ES-I3 (cell line): ENCODE data around the gene PRSS57.

Source experiments
- H3K36me3 ChIP-seq: 2 replicates; pipeline ENCODE4 v1.6.1; 2013; ENCODE audit warnings: mild to moderate bottlenecking, low read length, control low read depth, moderate library complexity; ENCODE audit not compliant: insufficient read depth
- H3K4me1 ChIP-seq: 2 replicates; pipeline ENCODE4 v1.6.1; 2013; ENCODE audit warnings: mild to moderate bottlenecking, control low read depth, low read length; ENCODE audit not compliant: insufficient read depth
- H3K9ac ChIP-seq: 2 replicates; pipeline ENCODE4 v1.6.1; 2013; ENCODE audit warnings: low read depth, mild to moderate bottlenecking, low read length, moderate library complexity
- H3K9me3 ChIP-seq: 2 replicates; pipeline ENCODE4 v1.6.1; 2013; ENCODE audit warnings: mild to moderate bottlenecking, low read length, moderate library complexity; ENCODE audit not compliant: control insufficient read depth, insufficient read depth

PRSS57 gene

GRCh38 chr19:660793-661426 is 34.3 kb downstream of the PRSS57 start:
- H3K9ac ChIP-seq, result peak overlapping the region; percentile 90; the same call in 1 of the 2 replicates
- H3K9me3 ChIP-seq, result no peaks in the 10 kb centered on the region
- H3K4me1 ChIP-seq, result no peaks in the 10 kb centered on the region
- H3K36me3 ChIP-seq, result no peaks in the 10 kb centered on the region; the same call in 1 of the 2 replicates

GRCh38 chr19:658916-659839 is 36.1 kb downstream of the PRSS57 start:
- no peaks in the 10 kb centered on the region; the same call in 1 of the 2 replicates for H3K36me3 ChIP-seq
- no peaks in the 10 kb centered on the region for H3K4me1 ChIP-seq
- H3K9me3 ChIP-seq, result no peaks in the 10 kb centered on the region
- H3K9ac ChIP-seq, result no peak overlapping the region

DNA sequence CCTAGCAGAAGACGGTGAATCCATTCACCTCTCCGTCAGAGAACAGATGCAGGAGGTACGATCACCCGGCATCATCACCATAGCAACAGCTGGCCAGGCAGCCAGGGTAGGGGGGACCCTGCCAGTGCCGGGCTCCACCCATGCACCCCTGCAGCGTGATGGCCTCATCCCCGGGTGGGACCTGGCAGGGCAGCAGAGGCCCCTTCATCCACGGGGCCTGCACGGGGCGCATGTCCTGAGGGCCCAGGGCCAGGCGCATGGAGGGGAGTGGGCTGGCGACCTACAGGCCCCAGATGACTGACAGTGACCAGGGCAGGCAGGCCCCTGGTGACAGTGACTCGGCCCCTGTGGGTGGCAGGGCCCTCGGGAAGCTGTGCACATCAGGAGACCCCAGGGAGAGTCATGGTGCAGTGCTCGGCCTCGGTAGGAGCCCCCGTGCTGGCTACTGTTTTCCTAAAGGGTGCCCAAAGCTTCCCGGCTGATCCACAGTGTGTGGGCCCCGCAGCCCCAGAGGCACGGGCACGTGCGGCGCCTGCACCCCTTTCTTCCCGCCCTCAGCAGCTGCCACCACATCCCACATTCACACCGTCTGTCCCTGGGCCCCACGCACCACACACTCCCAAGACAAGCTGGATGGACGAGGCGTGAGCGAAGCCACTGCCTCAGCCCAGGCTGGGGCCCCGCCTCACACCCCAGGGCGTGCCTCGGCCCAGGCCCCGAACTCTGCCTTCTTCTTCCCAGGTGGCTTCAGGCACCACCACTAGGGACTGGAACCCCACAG is 37.0 kb downstream of the PRSS57 start:
- Histone ChIP-seq H3K9me3 (no peaks in the 10 kb centered on the region), H3K36me3 (no peaks in the 10 kb centered on the region; the same call in 1 of the 2 replicates), H3K4me1 (no peaks in the 10 kb centered on the region), H3K9ac (no peak overlapping the region)

- Histone ChIP-seq H3K36me3 (no peaks in the 10 kb centered on the region; the same call in 1 of the 2 replicates), H3K9ac (no peak overlapping the region)
These were observed 37.6 kb downstream of the PRSS57 start for GRCh38 chr19:657611-658010.

DNA sequence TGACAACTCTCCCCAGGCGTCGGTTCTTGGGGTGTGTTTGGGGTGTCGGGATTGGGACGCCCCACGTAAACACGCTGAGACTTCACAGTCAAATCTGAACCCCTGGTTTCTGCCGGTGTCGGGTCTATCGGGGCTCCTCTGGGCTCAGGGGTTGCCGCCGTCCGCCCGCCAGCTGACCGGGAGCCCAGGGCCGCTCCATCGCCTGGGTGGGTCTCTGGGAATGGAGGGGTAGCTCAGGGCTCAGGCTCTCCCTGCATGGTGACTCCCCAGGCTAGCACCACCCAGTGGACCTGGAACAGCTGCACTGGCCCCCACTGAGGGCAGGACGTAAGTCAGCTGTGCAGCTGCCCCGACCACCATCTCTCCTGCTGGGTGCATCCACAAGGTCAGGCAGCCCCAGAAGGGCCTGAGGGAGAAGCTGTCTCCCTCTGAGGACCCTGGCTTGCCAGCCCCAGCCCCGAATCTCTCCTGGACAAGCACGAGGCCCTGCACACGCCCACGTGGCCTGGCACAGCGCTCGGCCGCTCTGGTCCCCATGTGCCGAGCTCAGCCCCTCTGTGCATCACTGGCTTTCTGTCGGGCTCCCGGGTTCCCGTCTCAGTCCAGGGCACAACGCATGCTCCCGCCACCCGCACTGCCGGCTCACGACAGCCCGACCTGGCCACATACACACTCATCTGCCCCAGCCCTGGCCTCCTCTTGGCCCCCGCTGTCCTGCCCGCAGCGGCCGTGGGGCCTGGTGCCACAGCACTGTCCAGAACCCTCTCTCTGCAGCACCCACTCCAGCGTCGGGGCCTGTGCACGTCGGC is 38.3 kb downstream of the PRSS57 start:
- Histone ChIP-seq H3K9me3 (no peaks in the 10 kb centered on the region), H3K36me3 (no peaks in the 10 kb centered on the region; the same call in 1 of the 2 replicates), H3K4me1 (no peaks in the 10 kb centered on the region), H3K9ac (no peak overlapping the region)

More at GRCh38 chr19:657611-658010, 37.6 kb downstream of the PRSS57 start:
- Histone ChIP-seq H3K4me1 (no peaks in the 10 kb centered on the region), H3K9me3 (no peaks in the 10 kb centered on the region)

- Histone ChIP-seq H3K36me3 (no peaks in the 10 kb centered on the region; the same call in 1 of the 2 replicates), H3K9me3 (no peaks in the 10 kb centered on the region), H3K4me1 (no peaks in the 10 kb centered on the region), H3K9ac (no peak overlapping the region)
These were observed 39.6 kb downstream of the PRSS57 start for GRCh38 chr19:655691-656090.

DNA sequence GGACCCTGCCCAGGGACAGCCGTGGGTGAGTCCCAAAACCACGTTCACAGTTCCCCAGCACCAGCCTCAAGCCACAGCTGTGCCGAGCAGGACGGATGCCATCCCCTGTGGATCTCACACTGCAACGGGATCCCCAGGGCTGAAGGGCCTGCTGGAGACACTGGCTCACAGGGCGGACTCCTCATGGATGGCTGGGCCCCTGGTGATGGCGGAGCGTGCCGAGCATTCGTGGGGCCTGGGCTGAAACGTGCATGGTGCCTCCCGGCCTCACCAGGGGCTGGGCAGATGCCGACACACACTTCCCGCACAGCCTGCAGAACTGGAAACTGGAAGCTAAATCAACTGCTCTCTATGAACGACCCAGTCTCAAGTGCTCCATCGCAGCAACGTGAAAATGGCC is 41.8 kb downstream of the PRSS57 start:
- H3K4me1 ChIP-seq, result no peaks in the 10 kb centered on the region
- no peaks in the 10 kb centered on the region for H3K9me3 ChIP-seq
- no peaks in the 10 kb centered on the region for H3K36me3 ChIP-seq
- no peak overlapping the region for H3K9ac ChIP-seq

DNA sequence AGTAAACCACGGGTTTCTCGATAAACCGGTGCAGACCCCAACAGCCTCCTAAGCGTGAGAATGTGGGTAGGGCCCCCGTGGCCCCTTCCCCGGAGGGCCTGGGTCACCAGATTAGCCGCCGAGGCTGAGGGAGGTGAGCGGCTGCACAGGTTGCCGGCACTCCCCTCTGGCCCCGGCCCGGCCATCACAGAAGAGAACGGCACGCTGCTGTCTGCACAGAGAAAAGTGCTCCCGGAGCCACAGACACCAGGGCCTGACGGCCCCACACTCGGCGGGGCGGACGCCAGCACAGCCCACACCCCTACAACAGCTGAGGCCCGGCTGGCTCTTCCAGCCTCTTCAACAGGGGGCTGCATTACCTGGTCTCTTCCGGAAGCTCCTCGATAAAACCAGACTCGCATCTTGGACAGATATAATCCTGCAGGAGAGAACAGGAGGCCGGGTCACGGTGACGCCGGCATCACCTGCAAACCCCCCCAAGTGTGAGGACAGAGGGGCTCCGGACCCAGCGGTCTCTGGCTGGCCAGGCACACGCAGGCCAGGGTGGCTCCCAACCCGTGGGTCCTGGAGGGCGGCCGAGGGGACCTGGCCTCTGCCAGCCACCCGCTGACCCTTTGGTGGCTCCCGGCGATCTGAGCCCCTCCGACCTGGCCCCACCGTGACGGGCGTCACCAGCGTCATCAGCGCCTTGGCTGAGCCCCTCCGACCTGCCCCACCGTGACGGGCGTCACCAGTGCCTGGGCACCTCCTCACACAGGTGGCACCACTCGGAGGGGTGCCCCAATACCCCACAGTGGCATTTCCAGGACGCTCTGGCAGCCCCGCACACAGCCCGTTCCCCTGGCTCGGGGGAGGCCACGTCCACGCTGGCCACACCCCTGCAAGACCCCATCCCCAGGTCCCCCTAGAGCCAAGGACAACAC is 42.5 kb downstream of the PRSS57 start:
- Histone ChIP-seq H3K4me1 (no peaks in the 10 kb centered on the region), H3K9me3 (no peaks in the 10 kb centered on the region), H3K36me3 (no peaks in the 10 kb centered on the region), H3K9ac (no peak overlapping the region)

GRCh38 chr19:651991-652390 is 43.3 kb downstream of the PRSS57 start:
- H3K4me1 ChIP-seq, result no peaks in the 10 kb centered on the region
- H3K9ac ChIP-seq, result no peak overlapping the region
- no peaks in the 10 kb centered on the region; the same call in 1 of the 2 replicates for H3K36me3 ChIP-seq
- no peaks in the 10 kb centered on the region for H3K9me3 ChIP-seq

DNA sequence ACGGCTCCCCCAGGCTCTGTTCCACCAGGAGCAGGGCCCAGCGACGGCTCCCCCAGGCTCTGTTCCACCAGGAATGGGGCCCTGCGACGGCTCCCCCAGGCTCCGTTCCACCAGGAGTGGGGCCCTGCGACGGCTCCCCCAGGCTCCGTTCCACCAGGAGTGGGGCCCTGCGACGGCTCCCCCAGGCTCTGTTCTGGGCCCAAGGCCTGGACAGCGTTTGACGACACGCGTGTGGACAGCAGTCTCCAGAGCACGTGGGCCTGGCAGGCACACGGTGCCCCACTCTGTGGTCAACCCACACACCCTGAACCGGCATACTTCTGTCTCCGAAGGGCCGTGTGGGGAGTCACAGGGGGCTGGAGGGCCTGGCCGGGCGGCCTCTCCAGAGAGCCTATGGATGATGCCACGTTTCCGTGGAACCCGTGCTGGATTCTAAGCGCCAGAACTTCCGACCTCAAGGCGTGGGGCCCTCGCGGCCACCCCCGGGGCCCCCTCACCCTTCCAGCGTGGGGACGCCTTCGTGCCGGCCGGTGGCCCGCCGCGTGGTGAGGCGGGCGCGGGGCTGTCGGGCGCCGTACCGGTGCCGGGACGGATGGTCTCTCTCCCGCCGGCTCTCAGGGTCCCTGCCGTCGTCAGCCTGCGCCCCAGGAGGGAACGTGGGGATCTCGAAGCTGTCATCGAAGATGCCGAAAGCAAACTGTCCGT is 44.0 kb downstream of the PRSS57 start:
- Histone ChIP-seq H3K9ac (no peak overlapping the region), H3K4me1 (no peaks in the 10 kb centered on the region), H3K9me3 (no peaks in the 10 kb centered on the region), H3K36me3 (peaks cover 2% of the 10 kb centered on the region; the same call in 1 of the 2 replicates)

- H3K9ac ChIP-seq, result no peak overlapping the region
- H3K9me3 ChIP-seq, result no peaks in the 10 kb centered on the region
- no peaks in the 10 kb centered on the region for H3K4me1 ChIP-seq
- H3K36me3 ChIP-seq, result peaks cover 3% of the 10 kb centered on the region
These were observed 45.1 kb downstream of the PRSS57 start for GRCh38 chr19:650121-650520.

GRCh38 chr19:648904-649801 is 46.1 kb downstream of the PRSS57 start:
- no peaks in the 10 kb centered on the region for H3K9me3 ChIP-seq
- no peak overlapping the region for H3K9ac ChIP-seq
- H3K36me3 ChIP-seq, result peaks cover 3% of the 10 kb centered on the region
- no peaks in the 10 kb centered on the region for H3K4me1 ChIP-seq
